Stimulated activated CD4-positive, alpha-beta T cell treated with anti-CD3 and anti-CD28 coated beads, Interleukin-4, amount 100 ng/mL, for 24 hours (primary cell): ENCODE data around the gene POLR2C.

Experiments
- DNase-seq: peaks from one replicate; pipeline ENCODE4 v3.0.0-alpha.2; 2020

The POLR2C gene

DNA sequence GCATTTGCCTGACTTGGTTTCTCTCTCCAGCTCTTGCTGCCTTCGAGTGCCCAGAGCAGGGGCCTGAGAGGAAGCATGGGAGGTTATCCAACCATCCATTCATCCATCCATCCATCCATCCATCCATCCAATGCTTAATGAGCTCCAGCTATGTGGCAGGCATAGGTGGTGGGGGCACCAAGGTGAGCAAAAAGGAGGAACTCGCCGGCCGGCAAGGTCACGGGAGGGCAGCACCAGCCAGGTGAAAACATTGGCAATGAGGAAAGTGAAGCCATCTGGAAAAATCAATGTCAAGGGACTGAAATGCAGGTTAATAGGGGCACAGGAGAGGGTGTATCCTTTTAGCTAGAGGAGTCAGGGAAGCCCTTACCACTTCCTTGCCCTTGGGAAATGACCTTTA is 42.0 kb downstream of the POLR2C start:
- no peak for DNase-seq

DNA sequence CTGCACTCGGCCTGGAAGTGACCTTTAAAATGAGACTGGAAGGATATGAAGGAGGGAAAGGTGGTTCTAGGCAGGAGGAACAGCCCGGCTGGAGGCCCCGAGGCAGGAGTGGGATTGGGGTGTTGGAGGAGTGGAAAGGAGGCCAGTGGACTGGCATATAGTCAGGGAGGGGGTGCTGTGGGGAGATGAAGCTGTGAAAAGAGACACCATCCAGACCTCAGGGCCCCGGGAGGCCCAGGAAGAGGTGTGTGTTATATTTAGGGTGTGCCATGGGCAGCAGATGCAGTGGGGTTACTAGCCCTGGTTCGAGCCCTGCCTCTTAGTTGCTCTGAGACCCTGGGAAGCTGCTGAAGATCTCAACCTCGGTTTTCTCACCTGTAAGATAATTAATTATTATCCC is 42.7 kb downstream of the POLR2C start:
- no peak for DNase-seq

DNA sequence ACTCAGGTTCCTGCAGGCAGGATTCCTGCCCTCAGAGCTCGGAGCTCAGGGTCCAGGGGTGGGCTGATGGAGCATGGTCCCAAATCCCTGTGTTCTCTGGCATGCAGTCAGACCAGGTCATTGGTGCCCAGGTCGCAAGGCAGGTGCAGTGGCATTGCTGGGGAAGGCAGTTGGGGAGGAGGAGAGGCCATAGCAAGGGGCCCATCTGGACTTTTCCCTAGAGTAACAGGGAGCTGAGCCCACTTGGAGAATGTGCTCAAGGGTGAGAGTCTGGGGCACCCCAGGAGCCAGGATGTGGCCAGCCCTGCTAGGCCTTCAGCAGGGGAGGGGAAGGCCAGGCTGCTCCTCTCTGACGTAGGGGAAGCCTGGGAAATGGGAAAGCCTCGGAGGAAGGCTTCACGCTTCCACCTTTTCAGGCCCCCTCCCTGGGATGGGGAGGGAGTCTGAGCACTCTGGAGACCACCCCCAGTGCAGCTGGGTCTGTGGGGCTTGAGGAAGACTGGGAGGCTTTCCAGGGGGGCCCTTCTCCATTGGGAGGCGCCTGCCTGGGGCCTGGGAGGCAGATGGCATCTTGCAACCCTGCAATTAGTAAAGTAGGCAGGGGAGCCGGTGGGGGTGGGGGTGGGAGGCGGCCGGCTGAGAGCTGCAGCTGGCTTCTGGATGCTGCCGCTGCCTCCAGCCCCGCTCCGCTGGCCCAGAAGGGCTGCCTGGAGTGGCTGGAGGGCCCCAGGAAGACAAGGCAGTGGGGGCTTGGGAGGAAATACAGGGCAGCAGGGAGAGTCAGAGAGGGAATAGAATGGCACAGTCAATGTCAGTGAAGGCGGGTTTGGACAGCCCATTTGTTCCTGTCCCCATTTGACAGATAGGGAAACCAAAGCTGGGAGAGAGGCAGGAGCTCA is 44.9 kb downstream of the POLR2C start:
- no peak for DNase-seq

DNA sequence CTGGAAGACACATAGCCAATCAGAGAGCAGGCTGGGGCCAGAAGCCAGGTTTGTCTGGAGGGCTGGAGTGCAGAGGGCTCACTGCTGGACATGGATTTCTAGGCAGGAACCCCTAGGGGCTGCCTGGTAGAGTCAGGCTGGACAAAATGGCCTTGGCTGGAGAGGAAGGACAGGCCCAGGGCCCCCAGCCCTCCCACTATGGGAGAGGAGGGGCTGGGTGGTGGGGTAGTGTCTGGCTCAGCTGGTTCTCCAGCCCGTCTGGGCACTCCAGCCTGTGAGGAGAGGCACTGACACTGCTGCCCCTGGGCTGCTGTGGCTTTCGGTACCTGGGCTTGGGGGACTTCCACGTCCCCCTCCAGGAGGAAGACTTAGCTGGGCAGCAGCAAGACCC is 45.6 kb downstream of the POLR2C start:
- no peak for DNase-seq

DNA sequence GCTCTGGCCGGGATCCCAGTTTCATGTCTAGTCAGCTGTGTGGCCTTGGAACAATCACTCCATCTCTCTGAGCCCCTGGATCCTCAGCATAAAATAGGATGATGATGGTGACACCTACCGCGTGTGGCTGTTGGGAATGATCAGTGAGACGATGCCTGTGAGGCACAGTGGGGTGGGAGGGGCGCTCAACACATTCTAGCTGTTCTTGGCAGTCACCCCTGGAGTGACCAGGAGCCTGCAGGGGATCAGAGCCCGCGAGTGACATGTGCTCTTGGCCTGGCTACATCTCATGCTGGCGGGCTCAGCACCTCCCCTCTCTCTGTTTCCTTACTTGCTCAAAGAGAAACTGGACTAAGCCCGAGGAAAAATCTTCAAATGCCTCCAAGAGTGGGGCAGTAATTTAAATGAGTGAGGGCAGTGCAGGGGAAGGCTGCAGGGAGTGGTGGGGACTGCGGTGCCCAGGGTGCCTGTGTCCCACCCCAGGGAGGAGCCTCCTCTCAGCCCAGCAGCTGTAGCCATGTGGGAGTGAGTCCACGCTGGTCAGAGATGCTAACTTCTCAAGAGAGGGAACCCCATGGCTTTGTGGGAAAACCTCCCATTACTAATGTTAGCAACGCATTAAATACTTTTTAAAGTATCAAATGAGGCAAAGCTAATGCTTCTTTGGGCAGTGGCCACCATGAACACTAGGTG is 46.9 kb downstream of the POLR2C start:
- DNase-seq = no peak

DNA sequence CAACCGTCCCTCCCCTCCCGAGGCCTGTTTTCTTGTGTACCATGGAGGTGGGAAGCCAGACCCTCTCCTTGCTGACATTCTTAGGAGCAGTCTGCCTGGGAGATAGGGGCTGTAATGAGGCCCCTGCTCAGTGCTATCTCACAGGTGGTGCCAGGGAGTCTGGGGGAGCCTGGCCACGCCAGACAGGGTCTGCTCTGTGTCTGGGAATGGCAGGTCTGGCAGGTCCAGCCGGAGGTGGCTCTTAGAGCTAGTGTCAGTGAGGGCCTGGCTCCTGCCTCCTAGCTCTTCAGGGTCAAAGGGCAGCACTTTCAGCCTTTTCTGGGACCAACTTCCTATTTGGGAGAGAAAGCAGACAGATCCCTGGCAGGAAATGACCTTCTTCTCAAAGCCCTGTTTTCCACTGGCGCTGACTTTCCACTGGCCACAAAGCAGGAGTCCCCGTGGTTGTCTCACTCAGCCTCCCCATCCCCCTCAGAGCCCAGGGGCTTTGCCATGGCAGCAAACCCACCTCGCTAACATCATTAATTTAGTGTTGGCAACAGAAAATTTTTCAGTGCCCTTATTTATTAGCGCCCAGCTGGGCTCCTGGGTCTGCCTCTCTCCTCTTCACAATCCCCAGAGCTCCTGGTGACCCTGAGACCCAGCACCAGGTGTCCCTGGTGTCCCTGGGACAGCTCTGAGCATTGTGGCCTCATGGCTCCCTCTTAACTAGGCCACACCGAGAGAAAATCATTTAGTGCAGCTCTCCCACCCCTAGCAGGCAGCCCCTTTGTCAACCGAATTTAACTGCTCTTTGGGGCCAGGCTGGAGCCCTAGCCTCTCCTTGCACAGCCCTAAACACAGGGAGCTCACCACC is 47.8 kb downstream of the POLR2C start:
- DNase-seq = no peak

DNA sequence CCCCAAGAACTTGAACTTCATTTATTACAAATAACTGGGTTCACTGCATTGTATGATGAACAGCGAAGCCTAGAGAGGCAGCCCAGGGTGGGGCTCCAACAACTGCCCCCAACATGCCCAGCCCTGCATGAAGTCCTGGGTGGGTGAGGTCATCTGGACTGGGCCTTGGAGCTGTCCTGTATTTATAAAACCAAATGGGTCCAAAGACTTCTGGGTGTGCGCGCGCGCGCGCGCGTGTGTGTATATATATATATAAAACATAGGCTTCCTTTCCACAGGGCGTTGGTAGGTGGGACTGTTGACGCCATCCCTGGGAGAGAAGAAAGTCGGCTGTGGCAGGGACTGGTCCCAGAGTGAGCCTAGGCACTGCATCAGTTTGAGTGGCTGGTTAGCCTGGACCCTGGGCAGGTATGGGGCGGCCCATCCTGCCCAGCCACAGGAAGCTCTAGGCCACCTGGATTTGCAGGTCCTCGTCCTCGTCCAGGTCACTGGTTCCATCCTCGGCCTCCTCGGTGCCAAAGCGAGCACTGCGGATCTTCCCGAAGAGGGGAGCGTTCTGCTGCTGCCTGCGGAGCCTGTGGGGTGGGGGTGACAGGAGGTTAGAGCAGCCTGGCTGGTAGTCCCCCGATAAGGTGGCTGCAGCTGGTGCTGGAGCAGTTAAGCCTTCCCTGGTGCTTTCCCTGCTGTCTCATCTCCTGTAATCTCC is 50.0 kb downstream of the POLR2C start:
- no peak for DNase-seq

DNA sequence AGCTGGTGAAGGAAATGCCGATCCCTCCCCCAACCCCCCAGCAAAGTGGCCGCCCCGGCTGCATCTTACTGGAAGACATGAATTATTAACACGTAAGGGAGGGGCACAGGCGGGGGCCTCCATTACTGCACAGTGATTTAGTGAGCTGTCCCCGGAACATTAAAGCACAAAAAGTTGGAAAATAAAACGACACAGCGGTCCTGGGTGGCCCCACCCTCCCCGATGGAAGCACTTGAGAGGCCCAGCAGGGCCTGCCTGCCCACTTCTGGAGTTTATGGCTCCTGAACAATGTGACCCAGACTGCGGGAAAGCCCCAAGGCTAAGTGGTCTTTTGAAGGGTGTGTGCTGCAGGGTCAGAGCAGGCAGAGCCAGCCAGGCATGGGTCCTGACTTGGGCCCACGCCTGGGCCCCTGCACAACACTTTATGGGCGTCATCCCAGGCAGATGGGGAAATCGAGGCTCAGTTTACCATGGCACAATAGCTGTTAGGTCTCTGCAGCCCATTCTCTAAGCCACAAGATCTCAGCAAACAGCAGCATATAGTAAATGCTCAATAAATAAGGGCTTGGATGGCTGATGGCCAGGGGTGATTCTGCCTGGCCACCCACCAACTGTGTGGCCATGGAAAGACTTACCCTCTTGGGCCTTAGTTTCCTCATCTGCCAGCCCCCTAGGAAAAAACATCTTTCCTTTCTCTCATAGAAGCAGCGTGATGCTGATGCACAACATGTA is 51.1 kb downstream of the POLR2C start:
- no peak for DNase-seq

DNA sequence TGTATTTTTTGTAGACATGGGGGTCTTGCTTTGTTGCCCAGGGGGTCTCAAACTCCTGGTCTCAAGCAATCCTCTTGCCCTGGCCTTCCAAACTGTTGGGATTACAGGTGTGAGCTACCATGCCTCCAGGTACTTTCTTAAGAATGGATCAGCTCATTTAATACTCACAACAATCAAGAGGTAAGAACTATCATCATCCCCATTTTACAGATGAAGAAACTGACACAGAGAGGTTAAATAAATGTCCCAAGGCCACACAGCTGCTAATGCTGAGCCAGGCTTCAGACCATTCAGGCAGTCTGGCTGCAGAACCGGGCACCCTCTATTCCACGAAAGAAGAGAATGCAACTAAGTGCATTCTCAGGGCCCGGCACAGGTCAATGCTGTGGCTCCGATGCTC is 51.9 kb downstream of the POLR2C start:
- no peak for DNase-seq

DNA sequence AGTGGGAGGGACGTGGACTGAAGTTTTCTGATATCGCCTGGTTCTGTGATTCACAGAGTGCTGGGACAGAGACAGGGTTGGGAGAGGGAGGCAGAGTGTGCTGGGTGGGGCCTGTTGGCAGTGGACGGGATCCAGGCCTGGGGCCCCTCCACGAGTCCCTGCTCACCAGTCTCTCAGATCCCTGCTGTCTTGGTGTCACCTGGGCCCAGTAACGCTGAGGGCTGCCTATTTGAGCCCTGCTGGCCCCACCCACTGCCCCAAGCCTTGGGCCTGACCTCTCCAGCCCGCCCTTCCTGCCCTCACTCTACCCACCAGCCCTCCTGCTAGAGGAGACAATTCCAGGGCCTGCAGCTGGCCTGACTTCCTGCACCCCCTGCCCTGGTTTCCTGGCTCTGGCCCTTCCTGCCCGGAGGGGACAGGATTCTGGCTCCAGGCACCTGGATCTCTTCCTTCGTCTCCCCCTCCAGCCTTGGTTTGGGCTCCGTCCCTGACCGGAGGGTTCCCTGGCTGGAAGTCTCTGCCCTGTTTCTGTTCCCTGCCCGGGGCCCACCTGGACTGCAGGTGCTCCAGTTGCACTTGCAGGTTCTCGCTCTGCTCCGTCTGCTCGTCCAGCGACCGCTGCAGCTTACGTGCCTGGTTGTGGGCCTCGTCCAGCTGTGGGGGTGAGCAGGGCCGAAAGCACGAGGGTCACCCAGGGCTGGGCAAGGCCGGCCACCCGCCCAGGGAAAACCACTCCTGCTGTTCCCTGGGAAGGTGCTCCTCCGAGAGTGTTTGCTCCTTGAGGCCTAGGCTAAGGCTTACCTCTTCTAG is 52.5 kb downstream of the POLR2C start:
- DNase-seq = no peak

DNA sequence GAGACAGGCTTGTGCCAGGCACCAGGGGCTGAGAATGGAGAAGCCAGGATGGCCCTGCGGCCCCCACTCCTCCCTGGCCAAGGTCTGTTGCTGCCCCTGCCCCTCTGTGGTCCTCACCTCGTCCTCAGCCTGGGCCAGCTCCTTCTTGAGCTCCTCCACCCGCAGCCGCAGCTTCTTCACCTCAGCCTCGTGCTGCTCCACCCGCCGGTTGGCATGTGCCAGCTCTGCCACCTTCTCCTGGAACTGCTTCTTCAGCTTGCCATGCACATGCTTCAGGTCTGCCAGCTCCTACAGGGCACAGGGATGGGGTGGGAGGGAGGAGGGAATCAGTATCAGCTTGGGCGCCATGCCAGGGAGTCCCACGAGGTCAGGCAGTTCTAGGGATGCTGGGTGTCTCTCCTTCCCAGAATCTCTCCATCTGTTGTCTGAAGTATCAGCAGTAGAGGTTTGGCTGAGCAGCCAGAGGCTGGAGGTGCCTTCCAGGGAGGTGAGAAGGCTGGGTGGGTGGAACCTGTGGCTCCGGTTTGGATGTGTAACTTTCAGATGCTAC is 53.8 kb downstream of the POLR2C start:
- DNase-seq = no peak

DNA sequence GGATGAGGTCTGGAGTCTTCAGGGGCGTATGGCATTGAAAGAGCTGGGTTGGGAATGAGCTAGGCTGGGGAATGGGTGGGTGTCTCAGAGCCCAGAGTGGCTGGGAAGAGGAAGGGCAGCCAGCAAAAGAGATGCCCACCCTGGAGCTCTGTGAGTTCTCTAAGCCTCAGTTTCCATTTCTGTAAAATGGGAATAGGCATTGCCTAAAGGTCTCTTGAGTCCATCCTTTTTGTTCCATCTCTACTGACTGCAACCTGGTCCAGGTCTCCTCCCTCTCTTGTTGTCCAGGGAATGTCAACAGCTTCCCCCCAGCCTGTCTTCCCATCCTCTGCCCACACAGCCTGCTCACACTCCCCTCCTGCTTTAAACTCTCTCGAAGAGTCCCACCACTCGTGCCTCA is 54.3 kb downstream of the POLR2C start:
- no peak for DNase-seq

DNA sequence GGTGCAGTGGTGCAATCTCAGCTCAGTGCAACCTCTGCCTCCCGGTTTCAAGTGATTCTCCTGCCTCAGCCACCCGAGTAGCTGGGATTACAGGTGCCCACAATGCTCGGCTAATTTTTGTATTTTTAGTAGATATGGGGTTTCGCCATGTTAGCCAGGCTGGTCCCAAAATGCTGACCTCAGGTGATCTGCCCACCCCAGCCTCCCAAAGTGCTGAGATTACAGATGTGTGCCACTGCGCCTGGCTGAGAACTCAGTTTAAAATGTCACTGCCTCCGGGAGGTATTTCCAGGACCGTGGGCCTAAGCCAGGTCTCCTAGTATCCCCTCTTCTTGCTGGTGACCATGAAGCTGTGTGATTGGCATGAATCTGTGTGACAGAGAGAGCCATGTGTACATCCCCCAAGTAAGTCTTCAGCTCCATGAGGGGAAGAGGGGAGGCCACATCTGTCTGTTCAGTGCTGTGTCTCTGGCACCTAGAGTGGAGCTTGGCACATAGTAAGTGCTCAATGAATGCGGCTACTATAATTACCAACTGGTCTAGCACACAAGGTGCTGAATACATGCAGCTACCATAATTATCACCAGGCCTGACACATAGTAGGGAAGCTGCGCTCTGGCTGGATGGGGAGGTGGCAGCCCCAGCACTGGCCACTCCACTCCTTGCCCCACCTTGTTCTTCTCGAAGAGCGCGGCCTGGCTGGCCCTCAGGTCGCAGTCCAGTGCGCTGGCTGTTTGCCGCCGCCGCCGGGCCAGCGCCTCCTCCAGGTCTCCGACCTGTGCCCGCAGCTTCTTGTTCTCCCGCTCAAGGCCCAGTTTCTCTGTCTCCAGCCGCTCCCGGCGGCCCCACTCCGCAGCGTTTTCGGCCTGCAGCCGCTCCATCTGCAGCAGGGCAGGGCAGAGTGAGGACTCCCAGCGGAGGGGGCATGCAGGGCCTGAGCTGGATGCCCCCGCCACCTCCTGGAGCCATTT is 55.2 kb downstream of the POLR2C start:
- DNase-seq = no peak

DNA sequence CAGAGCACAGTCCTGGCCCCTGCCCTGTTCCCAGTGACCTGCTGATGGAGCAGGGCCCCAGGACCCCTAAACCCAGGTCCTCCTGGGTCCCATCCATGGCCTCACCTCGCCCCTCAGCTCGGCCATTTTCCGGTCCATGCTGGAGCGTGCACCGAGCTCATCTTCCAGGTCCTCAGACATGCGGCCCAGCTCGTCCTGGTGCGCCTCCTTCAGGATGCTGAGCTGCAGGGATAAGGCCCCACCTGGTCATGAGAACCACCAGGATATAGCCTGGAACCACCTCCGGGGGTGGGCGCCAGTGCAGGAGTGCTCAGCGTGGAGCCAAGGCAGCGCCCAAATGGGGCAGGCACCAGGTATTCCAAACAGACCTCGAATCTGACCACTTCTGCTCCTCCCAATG is 56.0 kb downstream of the POLR2C start:
- no peak for DNase-seq

DNA sequence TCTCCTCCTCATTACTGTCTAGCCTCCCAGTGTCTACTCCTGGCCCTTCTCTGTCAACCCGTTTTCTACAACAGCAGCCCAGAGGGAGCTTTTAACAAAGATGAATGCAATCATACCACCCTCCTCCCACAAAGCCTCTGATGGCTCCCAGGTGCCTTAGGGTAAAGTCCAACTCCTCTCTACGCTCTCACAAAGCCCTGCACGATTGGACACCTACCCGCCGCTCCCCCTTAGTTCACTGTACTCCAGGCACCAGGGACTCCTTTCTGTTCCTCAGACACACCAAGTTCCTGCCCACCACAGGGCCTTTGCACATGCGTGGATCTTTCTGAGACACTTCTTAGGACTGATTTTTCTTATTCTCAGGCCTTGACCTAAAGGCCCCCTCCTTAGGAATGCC is 56.4 kb downstream of the POLR2C start:
- DNase-seq = no peak

DNA sequence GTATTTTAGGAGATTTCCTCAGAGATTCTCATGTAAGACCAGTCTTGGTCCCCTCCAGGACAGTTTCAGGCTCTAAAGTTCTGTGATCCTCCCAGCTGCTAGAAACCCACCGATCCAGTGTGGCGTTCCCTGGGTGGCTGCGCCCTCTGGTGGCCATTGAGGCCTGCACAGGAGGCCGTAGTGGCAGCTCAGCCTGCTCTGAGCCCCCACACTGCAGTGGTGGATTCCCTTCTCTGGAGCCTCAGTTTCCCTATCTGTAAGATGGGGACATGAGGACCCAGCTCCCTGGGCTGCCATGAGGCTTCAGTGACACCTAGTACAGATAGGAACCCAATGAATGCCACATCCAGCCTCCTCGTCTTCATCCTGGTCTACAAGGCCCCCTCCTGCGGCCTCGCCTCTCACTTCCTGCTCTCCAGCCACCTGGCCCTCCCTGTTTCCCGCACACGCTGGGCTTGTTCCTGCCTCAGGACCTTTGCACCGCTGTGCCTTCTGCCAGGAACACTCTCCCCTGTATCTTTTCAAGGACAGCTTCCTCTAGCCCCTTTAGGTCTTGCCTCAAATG is 57.4 kb downstream of the POLR2C start:
- peak; percentile 83 for DNase-seq
